ENCODE data around the gene DDB1. TPM values are rescaled to one million over a fixed set of nuclear protein-coding genes. Genes with fewer than 3 reads are reported as not detected.

DDB1 gene
- total RNA-seq, 1 donor from 2014 or later, result 259 TPM

- H3K36me3 Mint-ChIP-seq (ENCODE audit: low read depth), result no peaks in the 10 kb centered on the region
- no peak overlapping the region for H3K4me3 Mint-ChIP-seq
- no peaks in the 10 kb centered on the region for H3K9me3 Mint-ChIP-seq
- no peaks in the 10 kb centered on the region for H3K27me3 Mint-ChIP-seq (ENCODE audit: insufficient read depth)
- H3K4me1 Mint-ChIP-seq (ENCODE audit: low read depth), result peaks cover 27% of the 10 kb centered on the region
- no peak for DNase-seq (ENCODE audit: low spot score)
- intact Hi-C loops (cut with micrococcal nuclease), result loop anchor here (10.0 kb wide), 2 partner anchors 83 to 177 kb away; no protein-coding TSS in a partner anchor
- H3K27ac Mint-ChIP-seq, result no peak overlapping the region
Observed at GRCh38 chr11:61337706-61338470, 5.0 kb upstream of the DDB1 start.

GRCh38 chr11:61336171-61336935 is 3.4 kb upstream of the DDB1 start:
- Mint-ChIP-seq H3K27me3 (ENCODE audit: insufficient read depth) (no peaks in the 10 kb centered on the region), H3K4me3 (no peak overlapping the region), H3K4me1 (ENCODE audit: low read depth) (peaks cover 37% of the 10 kb centered on the region), H3K9me3 (no peaks in the 10 kb centered on the region), H3K36me3 (ENCODE audit: low read depth) (peaks cover 5% of the 10 kb centered on the region), H3K27ac (peak overlapping the region; percentile 63)
- intact Hi-C loops (cut with micrococcal nuclease), result loop anchor here (1.0 to 10.0 kb wide), 6 partner anchors 49 to 178 kb away; partner anchors contain the start of genes CPSF7 and TMEM216
- DNase-seq (ENCODE audit: low spot score), result peak; percentile 78

DNA sequence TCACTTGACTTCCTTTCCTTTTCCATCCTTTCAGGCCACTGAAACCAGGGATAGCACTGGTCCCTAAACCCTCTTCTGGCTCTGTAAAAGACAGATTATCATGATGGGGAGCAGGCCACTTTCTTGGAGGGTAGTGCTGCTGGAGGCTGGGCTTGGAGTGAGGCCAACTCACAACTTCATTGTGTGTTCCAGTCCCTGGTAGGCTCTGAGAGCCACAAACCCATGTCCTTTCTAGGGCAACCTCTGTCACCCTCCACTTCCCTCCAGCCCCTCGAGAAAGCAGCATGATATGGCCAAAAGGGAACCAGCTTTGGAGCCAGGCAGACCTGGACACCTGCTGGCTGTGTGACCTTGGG is 2.4 kb upstream of the DDB1 start:
- peaks cover 47% of the 10 kb centered on the region for H3K4me1 Mint-ChIP-seq (ENCODE audit: low read depth)

GRCh38 chr11:61334434-61335354 is 1.8 kb upstream of the DDB1 start:
- peak overlapping the region; percentile 97 for H3K27ac Mint-ChIP-seq
- no peaks in the 10 kb centered on the region for H3K27me3 Mint-ChIP-seq (ENCODE audit: insufficient read depth)
- intact Hi-C loops (cut with micrococcal nuclease), result loop anchor here (10.0 kb wide), 2 partner anchors 80 to 180 kb away; no protein-coding TSS in a partner anchor
- H3K9me3 Mint-ChIP-seq, result no peaks in the 10 kb centered on the region
- H3K4me1 Mint-ChIP-seq (ENCODE audit: low read depth), result peaks cover 53% of the 10 kb centered on the region
- H3K36me3 Mint-ChIP-seq (ENCODE audit: low read depth), result peaks cover 15% of the 10 kb centered on the region
- peak overlapping the region; percentile 93 for H3K4me3 Mint-ChIP-seq
- DNase-seq (ENCODE audit: low spot score), result no peak

More for the DNA sequence above, 2.4 kb upstream of the DDB1 start:
- H3K27me3 Mint-ChIP-seq (ENCODE audit: insufficient read depth), result no peaks in the 10 kb centered on the region
- peak overlapping the region; percentile 65 for H3K27ac Mint-ChIP-seq
- no peaks in the 10 kb centered on the region for H3K9me3 Mint-ChIP-seq
- peaks cover 9% of the 10 kb centered on the region for H3K36me3 Mint-ChIP-seq (ENCODE audit: low read depth)
- DNase-seq (ENCODE audit: low spot score), result no peak
- H3K4me3 Mint-ChIP-seq, result peak overlapping the region; percentile 26
- intact Hi-C loops (cut with micrococcal nuclease), result loop anchor here (10.0 kb wide), 2 partner anchors 81 to 179 kb away; no protein-coding TSS in a partner anchor

- Mint-ChIP-seq H3K4me3 (peak overlapping the region; percentile 93), H3K36me3 (ENCODE audit: low read depth) (peaks cover 21% of the 10 kb centered on the region), H3K27ac (peak overlapping the region; percentile 97), H3K4me1 (ENCODE audit: low read depth) (peaks cover 53% of the 10 kb centered on the region), H3K27me3 (ENCODE audit: insufficient read depth) (no peaks in the 10 kb centered on the region), H3K9me3 (no peaks in the 10 kb centered on the region)
- intact Hi-C loops (cut with micrococcal nuclease), result loop anchor here (1.0 to 10.0 kb wide), 5 partner anchors 29 to 427 kb away; partner anchors contain the start of genes PRPF19, TMEM138 and VWCE
- DNase-seq (ENCODE audit: low spot score), result peak; percentile 7
Observed at GRCh38 chr11:61333550-61334433, 887 bp upstream of the DDB1 start.

DNA sequence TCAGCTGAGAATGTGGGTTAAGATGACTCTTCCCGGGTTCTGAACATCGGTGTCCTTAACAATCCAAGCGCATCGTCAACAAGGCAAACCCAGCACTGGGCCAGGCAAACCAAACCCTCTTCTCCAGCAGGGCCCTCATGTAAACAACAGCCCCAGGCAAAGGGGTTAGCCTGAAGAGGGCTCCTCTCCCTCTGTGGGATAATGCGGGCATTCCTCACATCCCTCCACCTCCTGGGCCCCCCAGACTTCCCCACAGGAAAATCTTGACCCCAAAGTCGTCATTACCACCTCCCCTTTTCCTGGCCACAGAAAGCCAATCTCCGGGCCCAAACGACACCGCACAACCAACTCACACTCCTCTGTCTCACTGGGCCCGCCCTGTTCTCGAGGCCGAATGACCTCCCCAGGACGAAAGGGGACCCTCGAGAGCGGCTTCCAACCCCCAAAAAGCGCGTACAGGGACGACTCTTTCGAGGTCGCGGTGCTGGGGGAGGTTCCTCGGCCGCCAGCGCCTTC is 566 bp downstream of the DDB1 start:
- no peak for DNase-seq (ENCODE audit: low spot score)

GRCh38 chr11:61331651-61332050 is 1.3 kb downstream of the DDB1 start:
- no peak for DNase-seq (ENCODE audit: low spot score)
- H3K4me1 Mint-ChIP-seq (ENCODE audit: low read depth), result peaks cover 65% of the 10 kb centered on the region
- intact Hi-C loops (cut with micrococcal nuclease), result loop anchor here (1.0 to 10.0 kb wide), 5 partner anchors 37 to 425 kb away; partner anchors contain the start of genes PRPF19, SDHAF2 and VWCE
- peak overlapping the region; percentile 93 for H3K4me3 Mint-ChIP-seq
- H3K27ac Mint-ChIP-seq, result peak overlapping the region; percentile 97
- no peaks in the 10 kb centered on the region for H3K9me3 Mint-ChIP-seq
- H3K36me3 Mint-ChIP-seq (ENCODE audit: low read depth), result peaks cover 31% of the 10 kb centered on the region
- no peaks in the 10 kb centered on the region for H3K27me3 Mint-ChIP-seq (ENCODE audit: insufficient read depth)

More for the DNA sequence above, 566 bp downstream of the DDB1 start:
- H3K9me3 Mint-ChIP-seq, result no peaks in the 10 kb centered on the region
- peaks cover 64% of the 10 kb centered on the region for H3K4me1 Mint-ChIP-seq (ENCODE audit: low read depth)
- intact Hi-C loops (cut with micrococcal nuclease), result loop anchor here (1.0 to 10.0 kb wide), 5 partner anchors 38 to 426 kb away; partner anchors contain the start of genes PRPF19, SDHAF2 and VWCE
- H3K27ac Mint-ChIP-seq, result peak overlapping the region; percentile 97
- no peaks in the 10 kb centered on the region for H3K27me3 Mint-ChIP-seq (ENCODE audit: insufficient read depth)
- H3K4me3 Mint-ChIP-seq, result peak overlapping the region; percentile 93
- H3K36me3 Mint-ChIP-seq (ENCODE audit: low read depth), result peaks cover 31% of the 10 kb centered on the region

GRCh38 chr11:61329871-61330270 is 3.0 kb downstream of the DDB1 start:
- no peak overlapping the region for H3K27ac Mint-ChIP-seq
- H3K9me3 Mint-ChIP-seq, result no peaks in the 10 kb centered on the region
- H3K4me3 Mint-ChIP-seq, result no peak overlapping the region
- H3K4me1 Mint-ChIP-seq (ENCODE audit: low read depth), result peaks cover 51% of the 10 kb centered on the region
- intact Hi-C loops (cut with micrococcal nuclease), result loop anchor here (10.0 kb wide), 2 partner anchors 75 to 185 kb away; no protein-coding TSS in a partner anchor
- H3K27me3 Mint-ChIP-seq (ENCODE audit: insufficient read depth), result no peaks in the 10 kb centered on the region
- peaks cover 46% of the 10 kb centered on the region for H3K36me3 Mint-ChIP-seq (ENCODE audit: low read depth)
- DNase-seq (ENCODE audit: low spot score), result no peak

- H3K36me3 Mint-ChIP-seq (ENCODE audit: low read depth), result peaks cover 58% of the 10 kb centered on the region
Observed at GRCh38 chr11:61328351-61328750, 4.6 kb downstream of the DDB1 start.

DNA sequence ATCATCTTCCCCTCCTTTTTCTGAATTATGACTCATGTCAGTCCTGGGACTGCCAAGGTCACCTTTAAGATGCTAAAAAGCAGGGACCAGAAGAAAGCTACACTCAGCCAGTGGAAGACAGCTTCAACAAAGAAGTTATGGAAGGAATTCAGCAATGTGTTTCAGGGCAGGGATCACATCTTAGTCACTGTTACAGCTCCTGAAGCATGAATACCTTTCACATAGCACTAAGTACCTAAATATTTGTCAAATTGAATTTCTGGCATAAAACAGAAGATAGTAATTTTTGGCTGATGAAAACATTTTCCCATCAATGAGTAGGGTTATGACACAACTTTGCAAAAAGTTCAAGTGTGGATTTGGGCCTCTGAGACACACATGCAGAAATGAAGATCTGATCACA is 5.2 kb downstream of the DDB1 start:
- H3K27me3 Mint-ChIP-seq (ENCODE audit: insufficient read depth), result no peaks in the 10 kb centered on the region
- DNase-seq (ENCODE audit: low spot score), result no peak
- H3K36me3 Mint-ChIP-seq (ENCODE audit: low read depth), result peaks cover 63% of the 10 kb centered on the region
- peaks cover 38% of the 10 kb centered on the region for H3K4me1 Mint-ChIP-seq (ENCODE audit: low read depth)
- H3K4me3 Mint-ChIP-seq, result no peak overlapping the region
- no peaks in the 10 kb centered on the region for H3K9me3 Mint-ChIP-seq
- H3K27ac Mint-ChIP-seq, result no peak overlapping the region
- intact Hi-C loops (cut with micrococcal nuclease), result no loop called here

More at GRCh38 chr11:61328351-61328750, 4.6 kb downstream of the DDB1 start:
- Mint-ChIP-seq H3K27me3 (ENCODE audit: insufficient read depth) (no peaks in the 10 kb centered on the region), H3K27ac (no peak overlapping the region), H3K4me3 (no peak overlapping the region), H3K4me1 (ENCODE audit: low read depth) (peaks cover 39% of the 10 kb centered on the region), H3K9me3 (no peaks in the 10 kb centered on the region)
- DNase-seq (ENCODE audit: low spot score), result no peak
- intact Hi-C loops (cut with micrococcal nuclease), result no loop called here

- no peaks in the 10 kb centered on the region for H3K9me3 Mint-ChIP-seq
- no peak for DNase-seq (ENCODE audit: low spot score)
- H3K27ac Mint-ChIP-seq, result peak overlapping the region; percentile 11
- intact Hi-C loops (cut with micrococcal nuclease), result no loop called here
- no peaks in the 10 kb centered on the region for H3K27me3 Mint-ChIP-seq (ENCODE audit: insufficient read depth)
- no peak overlapping the region for H3K4me3 Mint-ChIP-seq
- peaks cover 22% of the 10 kb centered on the region for H3K4me1 Mint-ChIP-seq (ENCODE audit: low read depth)
- peaks cover 65% of the 10 kb centered on the region for H3K36me3 Mint-ChIP-seq (ENCODE audit: low read depth)
Observed at GRCh38 chr11:61325649-61326414, 7.1 kb downstream of the DDB1 start.
